ENCODE results near the gene SAP30.
A peak's percentile ranks its signal among the peaks of the same experiment; 100 is the strongest.

SAP30 gene

DNA sequence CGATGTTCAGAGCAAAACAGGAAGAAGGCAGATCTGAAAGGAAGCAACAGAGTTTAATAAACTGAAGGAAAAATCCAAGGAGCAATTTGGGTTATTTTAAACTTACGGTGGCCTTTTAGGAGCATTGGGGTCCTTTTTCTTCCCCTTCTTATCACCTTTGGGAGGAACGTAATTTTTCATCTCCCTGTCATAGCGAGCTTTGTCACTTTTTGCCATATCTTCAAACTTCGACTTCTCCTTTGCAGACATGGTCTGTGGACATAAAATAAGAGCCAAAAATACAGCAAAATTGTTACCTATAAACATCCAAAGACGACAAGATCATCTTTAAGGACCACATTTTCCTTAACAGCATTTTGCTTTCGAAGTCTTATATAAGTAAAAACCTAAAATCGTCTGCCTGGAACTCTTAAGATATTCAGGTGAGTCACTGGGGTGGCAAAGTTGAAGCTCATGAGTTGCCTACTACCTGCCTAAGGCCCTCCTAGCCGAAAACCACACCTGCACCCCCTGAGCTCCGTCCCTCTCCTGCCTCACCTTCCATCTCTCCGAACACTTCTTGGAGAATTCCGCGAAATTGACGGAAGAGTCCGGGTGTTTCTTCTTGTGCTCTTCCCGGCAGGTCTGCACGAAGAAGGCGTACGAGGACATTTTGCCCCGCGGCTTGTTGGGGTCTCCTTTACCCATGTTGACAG is 37.6 kb upstream of the SAP30 start:
- TF ChIP-seq CTCF (IDR thresholded peaks at IDR 0.05; ENCODE audit: insufficient read depth, low read length, missing control alignments): no peak
- CTCF ChIA-PET: interaction anchor here (0.7 to 7.6 kb wide), 9 partner anchors 13 to 161 kb away, joined by 3 to 68 read pairs (median 4); no protein-coding TSS in a partner anchor

DNA sequence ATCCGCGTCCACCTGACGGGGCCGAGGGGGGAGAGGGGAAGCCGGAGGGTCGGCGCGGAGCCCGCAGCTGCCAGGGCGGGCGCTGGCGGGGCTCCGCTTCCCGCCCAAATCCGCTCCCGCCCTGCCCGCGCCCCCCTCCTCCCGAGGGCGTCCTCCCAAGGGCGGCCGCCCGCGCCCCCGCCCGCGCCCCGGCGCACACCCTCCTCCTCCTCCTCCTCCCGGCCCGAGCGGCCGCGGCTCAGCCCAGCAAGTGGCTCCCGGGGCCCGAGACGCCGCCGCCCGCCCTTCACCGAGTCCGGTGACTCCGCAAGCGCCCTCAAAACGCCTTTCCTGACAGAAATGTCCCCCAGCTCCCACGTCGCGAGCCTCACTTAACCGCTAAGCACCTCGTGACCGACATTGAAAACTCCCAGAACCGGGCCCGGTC is 37.1 kb upstream of the SAP30 start:
- CTCF ChIA-PET: interaction anchor here (1.0 to 7.6 kb wide), 9 partner anchors 14 to 161 kb away, joined by 3 to 68 read pairs (median 4); no protein-coding TSS in a partner anchor
- TF ChIP-seq CTCF (IDR thresholded peaks at IDR 0.05; ENCODE audit: insufficient read depth, low read length, missing control alignments): no peak

More for the DNA sequence above, 37.6 kb upstream of the SAP30 start:
- DNase-seq (ENCODE audit: low read depth, low spot score): no peak
- POLR2A ChIA-PET: interaction anchor here (1.3 to 4.0 kb wide), 4 partner anchors 14 to 92 kb away, joined by 3 to 52 read pairs (median 5); partner anchors contain the start of gene SAP30
- peak overlapping the region; percentile 98 for H3K4me3 ChIP-seq (ENCODE audit: low read depth, low read length)

DNA sequence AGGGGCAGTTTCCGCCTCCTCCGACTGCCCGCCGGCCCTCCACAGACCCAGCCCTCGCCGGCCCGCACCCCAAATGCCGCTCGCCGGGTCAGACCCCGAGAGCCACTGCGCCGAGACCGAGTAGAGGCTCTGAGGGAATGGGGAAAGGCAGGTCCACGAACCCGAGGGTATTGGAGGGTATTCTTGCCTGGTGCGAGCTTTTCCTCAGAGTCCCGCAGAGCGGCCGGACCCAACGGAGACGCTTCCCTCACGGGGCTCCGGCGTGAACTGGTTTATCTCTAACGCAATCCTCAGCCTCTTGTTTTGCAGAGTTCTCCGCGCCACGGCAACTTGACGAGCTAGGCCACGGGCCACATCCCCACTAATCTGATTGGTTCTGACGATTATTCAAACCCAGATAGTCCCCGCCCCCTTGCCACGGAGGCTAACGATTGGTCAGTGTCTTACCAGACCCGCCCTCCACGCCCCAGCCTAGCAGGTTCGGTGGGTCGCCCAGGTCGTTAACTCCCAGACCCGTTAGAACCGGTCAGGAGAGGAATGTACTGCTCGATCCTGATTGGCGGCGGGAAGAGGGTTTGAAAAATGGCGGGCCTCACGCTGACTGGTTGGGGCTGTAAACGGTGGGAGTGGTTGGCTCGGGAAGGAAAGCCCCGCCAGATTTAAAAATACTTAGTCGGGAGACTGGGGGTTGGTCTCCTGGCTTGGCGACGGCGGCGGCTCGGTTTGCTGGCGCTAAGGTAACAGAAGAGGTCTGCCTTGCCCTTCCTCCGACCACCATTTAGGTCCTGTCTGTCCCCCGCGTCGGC is 36.5 kb upstream of the SAP30 start, which contains the start of gene HMGB2:
HMGB2 (minus strand) TSS at position 274 of the 806 bp plus-strand sequence. CDS start 709 bp downstream, outside the sequence.
- TF ChIP-seq CTCF (IDR thresholded peaks at IDR 0.05; ENCODE audit: insufficient read depth, low read length, missing control alignments): no peak
- peak within 1 kb of the TSS; percentile 98 for H3K4me3 ChIP-seq (ENCODE audit: low read depth, low read length)
- peak; percentile 100 for DNase-seq (ENCODE audit: low read depth, low spot score)
- CTCF ChIA-PET: interaction anchor here (0.9 to 7.6 kb wide), 9 partner anchors 14 to 321 kb away, joined by 3 to 68 read pairs (median 4); no protein-coding TSS in a partner anchor
- POLR2A ChIA-PET: interaction anchor here (0.5 to 4.0 kb wide), 19 partner anchors 9 to 193 kb away, joined by 3 to 52 read pairs (median 4); partner anchors contain the start of gene SAP30

More for the DNA sequence above, 37.1 kb upstream of the SAP30 start:
- POLR2A ChIA-PET: interaction anchor here (0.6 to 4.0 kb wide), 10 partner anchors 12 to 189 kb away, joined by 3 to 52 read pairs (median 4); partner anchors contain the start of gene SAP30
- peak overlapping the region; percentile 98 for H3K4me3 ChIP-seq (ENCODE audit: low read depth, low read length)
- no peak for DNase-seq (ENCODE audit: low read depth, low spot score)

DNA sequence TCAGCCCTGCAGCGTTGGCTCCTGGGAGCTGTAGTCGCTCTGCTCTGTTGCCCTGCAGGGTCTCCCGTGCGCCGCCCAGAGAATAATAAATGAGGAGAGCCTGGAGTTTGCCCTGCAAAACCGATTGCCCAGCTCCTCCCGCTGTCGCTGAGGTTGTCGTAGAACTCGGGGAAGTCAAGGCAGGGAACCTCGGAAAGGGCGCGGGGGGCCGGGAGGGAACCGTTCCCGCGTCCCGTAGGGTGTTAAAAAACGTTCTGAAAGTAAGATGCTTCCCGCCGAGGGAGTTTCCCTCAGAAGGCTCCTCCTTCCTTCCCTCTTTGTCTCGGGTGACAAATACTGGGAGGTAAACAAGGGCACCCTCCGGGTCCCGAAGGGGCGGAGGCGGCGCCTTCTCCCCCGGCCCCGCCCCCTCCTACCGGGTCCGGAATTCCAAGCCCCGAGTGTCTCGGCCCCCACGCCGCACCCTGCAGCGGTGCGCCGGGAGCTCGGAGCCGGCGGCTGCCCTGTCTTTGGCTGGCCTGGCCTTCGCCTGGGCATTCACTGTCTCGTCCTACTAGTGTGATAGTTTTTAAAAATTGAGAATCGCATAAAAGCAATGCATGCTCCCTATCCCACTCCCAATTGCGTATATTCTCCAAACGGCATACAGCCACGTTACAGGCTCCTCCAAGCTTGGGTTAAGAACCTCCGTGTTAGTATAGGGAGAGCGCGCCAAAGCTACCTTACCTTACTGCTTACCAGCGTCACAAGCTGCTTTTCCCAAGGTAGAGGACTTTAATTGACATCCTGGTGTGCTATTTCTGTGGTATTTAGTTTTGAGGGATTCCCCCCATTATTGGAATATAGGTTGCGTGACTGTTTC is 35.6 kb upstream of the SAP30 start:
- no peak for DNase-seq (ENCODE audit: low read depth, low spot score)
- ChIA-PET POLR2A (interaction anchor here (0.5 to 4.0 kb wide), 17 partner anchors 10 to 192 kb away, joined by 3 to 52 read pairs (median 4); partner anchors contain the start of gene SAP30), CTCF (interaction anchor here (0.7 to 7.6 kb wide), 10 partner anchors 10 to 322 kb away, joined by 3 to 68 read pairs (median 3); no protein-coding TSS in a partner anchor)
- peak overlapping the region; percentile 86 for H3K4me3 ChIP-seq (ENCODE audit: low read depth, low read length)
- TF ChIP-seq CTCF (IDR thresholded peaks at IDR 0.05; ENCODE audit: insufficient read depth, low read length, missing control alignments): no peak

DNA sequence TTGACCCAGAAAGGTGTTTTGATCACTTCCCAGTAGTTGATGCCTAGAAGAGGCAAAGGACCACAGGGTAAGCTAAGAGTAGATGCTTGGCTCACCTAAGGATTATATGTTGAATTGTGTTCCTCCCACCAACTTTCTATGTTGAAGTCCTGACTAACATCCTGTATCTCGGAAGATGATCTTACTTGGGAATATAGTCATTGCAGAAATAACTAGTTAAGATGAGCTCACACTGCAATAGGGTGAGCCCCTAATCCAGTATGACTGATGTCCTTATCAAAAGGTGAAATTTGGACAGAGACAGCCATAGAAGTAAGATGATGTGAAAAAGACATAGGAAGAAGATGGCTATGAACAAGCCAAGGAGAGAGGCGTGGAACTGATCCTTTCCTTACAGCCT is 33.3 kb upstream of the SAP30 start:
- POLR2A ChIA-PET: interaction anchor here (0.6 to 1.0 kb wide), 2 partner anchors 33 to 34 kb away, joined by 3 read pairs; partner anchors contain the start of gene SAP30
- CTCF ChIA-PET: no interaction called here

More for the DNA sequence above, 33.3 kb upstream of the SAP30 start:
- DNase-seq (ENCODE audit: low read depth, low spot score): no peak
- TF ChIP-seq CTCF (IDR thresholded peaks at IDR 0.05; ENCODE audit: insufficient read depth, low read length, missing control alignments): no peak
- H3K4me3 ChIP-seq (ENCODE audit: low read depth, low read length): no peak overlapping the region

All from AG04449 (cell line).